NCI-H1694 (cell line): ENCODE measurements around the gene MX2.
"Not testable (repeated sequence)": the region's sequence is repeated elsewhere in the genome, so short reads cannot be mapped to it uniquely, and the experiment has no call there.

Source experiments
- DNase-seq: peaks from one replicate; lab custom pipeline; 2025; lab: John Stamatoyannopoulos, UW

MX2 gene

DNA sequence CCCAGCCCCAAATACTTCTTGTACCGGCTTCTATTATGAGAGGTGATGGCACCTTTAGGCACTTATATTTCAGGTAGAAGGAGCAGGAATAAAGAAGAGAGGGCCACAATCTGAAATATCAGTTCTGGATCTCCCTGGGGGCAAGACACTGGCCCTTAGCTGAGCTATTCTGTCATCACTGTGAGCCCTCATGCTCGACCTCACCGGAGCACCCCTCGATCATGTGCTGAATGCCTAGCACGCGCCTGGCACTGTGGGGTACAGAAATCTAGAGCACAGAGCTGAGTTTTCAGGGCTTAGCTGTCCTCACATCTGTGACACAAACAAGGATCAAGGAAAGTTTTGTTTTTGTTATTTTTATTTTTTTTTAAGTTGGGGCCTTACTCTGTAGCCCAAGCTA is 56.6 kb downstream of the MX2 start:
- no peak for DNase-seq

DNA sequence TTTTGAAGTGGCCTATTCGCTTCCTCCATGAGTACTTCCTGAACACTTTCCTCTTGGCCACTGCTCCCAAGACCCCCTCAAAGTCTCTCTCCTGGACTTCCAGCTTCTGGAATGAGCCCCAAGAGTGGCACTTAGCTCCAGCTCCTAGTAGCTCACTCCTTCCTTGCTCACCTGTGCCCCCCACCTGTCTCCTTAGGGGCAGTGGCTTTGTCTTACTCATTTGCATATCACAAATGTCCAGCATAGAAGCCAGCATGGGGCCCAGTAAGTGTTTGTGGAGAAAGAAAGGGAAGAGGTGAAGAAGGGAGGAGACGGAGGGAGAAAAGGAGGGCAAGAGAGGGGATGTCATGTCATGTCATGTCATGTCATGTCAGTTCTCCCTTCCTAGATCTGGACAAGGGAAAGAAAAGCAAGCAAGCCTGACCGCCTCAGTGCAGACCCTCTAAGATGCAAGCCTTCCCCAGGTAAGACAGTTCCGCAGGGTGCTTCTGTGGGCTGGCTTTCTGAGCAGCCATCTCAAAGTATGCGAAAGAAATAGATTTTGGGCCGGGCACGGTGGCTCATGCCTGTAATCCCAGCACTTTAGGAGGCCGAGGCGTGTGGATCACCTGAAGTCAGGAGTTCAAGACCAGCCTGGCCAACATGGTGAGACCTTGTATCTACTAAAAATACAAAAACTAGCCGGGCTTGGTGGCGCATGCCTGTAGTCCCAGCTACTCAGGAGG is 57.3 kb downstream of the MX2 start:
- DNase-seq, result no peak

GRCh38 chr21:41419921-41420862 is 58.4 kb downstream of the MX2 start:
- DNase-seq, result no peak

- DNase-seq, result not testable (repeated sequence)
These were observed 59.2 kb downstream of the MX2 start for GRCh38 chr21:41420998-41421397.

- no peak for DNase-seq
These were observed 60.9 kb downstream of the MX2 start for GRCh38 chr21:41422546-41423304.

DNA sequence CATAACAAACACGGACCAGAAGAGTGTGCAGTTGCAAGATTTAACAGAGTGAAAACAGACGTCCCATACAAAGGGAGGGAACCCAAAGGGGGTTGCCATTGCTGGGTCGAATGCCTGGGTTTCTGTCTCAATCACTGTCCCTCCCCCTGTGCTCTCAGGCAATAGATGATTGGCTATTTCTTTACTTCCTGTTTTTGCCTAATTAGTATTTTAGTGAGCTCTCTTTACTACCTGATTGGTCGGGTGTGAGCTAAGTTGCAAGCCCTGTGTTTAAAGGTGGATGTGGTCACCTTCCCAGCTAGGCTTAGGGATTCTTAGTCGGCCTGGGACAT is 61.4 kb downstream of the MX2 start:
- DNase-seq, result not testable (repeated sequence)

- no peak for DNase-seq
These were observed 63.7 kb downstream of the MX2 start for GRCh38 chr21:41425588-41425953.

DNA sequence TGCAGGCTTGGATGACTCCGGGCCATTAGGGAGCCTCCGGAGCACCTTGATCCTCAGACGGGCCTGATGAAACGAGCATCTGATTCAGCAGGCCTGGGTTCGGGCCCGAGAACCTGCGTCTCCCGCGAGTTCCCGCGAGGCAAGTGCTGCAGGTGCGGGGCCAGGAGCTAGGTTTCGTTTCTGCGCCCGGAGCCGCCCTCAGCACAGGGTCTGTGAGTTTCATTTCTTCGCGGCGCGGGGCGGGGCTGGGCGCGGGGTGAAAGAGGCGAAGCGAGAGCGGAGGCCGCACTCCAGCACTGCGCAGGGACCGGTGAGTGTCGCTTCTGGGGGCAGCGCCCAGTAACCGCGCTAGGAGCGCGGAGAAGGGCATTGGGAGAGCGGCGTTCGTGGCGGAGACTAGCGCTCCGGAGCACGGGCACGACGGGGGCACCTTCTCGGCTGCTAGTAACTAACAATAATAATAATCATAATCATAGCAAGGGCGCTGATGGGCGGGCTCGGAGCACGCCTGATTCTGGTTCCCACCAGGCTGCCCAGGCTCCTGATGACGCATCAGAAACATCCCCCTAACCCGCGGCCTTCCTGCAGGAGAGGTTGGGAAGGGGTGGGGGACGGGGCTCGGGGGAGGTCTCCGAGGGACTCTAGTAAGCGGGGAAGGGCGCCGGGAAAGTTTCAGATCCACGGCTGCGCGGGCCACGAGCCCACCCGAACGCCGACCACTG is 64.3 kb downstream of the MX2 start, which contains the start of gene MX1:
Gene MX1 (plus strand): TSS at position 286 of the 722 bp plus-strand sequence. CDS start 5,832 bp downstream, outside the sequence.
- DNase-seq, result no peak

GRCh38 chr21:41426676-41427404 is 65.0 kb downstream of the MX2 start:
- no peak for DNase-seq

DNA sequence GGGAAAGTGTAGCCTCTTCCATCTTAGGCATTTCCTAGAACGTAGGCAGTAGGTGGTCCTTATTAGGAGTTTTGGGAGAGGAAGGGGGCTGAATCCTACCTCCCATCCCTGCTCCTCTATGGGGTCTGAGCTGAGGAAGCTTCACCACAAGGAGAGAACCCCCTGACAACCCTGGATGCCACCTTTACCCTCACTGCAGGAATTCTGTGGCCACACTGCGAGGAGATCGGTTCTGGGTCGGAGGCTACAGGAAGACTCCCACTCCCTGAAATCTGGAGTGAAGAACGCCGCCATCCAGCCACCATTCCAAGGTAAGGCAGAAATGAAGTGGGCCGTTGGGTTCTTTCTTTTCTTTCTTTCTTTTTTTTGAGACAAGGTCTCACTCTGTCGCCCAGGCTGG is 65.7 kb downstream of the MX2 start:
- no peak for DNase-seq

GRCh38 chr21:41428311-41428710 is 66.5 kb downstream of the MX2 start:
- no peak for DNase-seq

GRCh38 chr21:41428847-41429246 is 67.0 kb downstream of the MX2 start:
- DNase-seq, result no peak

DNA sequence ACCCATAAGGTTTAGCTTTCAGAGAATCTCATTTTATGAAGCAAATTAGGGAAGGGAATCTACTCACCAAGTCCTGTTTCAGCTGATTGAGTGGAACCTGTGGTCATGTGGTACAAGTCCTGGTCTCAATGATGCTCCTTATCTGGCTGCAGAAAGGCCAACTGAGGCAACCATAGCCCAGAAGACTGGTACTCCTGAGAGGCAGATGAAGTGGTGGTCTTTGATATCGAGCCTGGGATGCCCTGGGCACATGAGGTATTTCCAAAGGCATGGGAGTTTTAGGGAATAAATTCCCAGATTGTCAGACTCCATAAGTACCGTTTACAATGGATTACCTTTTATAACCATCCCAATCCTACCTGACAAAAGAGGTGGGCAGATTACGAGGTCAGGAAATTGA is 67.5 kb downstream of the MX2 start:
- no peak for DNase-seq

GRCh38 chr21:41429925-41430491 is 68.2 kb downstream of the MX2 start:
- DNase-seq, result no peak

DNA sequence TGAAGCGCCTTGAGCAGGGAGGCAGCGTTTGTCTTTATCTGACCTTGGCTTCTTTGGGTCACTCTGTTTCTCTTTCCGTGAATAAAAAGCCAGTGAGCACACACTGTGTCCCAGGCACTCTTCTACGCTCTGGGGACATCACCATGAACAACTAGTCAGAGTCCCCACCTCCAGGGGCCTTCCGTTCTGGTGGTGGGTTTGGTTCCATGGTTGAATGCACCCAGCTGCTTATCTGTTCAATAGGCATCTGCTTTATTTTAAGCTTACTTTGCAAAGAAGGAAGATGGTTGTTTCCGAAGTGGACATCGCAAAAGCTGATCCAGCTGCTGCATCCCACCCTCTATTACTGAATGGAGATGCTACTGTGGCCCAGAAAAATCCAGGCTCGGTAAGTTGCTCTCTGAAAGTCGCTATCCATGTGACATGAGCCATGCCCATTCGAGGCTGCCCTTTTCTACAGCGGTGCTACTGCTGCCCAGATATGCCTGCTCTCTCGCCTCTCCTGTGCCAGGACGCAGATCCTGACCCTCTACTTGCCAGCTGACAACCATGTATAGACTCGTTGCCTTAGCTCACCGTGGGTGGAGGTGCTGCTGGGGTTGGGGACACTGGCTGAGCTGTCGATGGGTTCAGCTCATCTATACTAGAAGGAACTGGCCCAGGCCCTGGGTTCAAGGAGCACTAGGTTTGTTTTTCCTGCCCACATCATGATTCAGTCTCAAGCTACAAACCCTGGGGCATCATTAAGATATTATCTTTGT is 70.1 kb downstream of the MX2 start:
- DNase-seq, result no peak

GRCh38 chr21:41432562-41433460 is 71.0 kb downstream of the MX2 start:
- no peak for DNase-seq

DNA sequence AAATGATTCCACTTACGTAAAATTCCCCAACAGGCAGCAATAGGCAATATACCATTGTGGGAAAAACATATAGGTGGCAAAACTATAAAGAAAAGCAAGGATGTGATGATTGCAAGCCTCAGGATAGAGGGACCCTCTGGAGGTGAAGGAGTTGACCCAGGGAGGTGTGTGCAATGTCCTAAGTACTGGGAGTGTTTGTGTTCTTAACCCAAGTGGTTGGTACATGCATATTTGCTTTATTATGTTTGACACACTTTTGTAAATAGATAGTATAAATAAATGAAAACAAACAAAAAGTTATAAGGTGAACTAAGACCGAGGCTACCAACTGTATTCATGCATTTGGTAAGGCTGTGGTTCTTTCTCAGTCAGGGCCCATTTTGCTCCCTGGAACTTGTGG is 71.7 kb downstream of the MX2 start:
- no peak for DNase-seq

GRCh38 chr21:41435706-41436105 is 73.9 kb downstream of the MX2 start:
- no peak for DNase-seq

DNA sequence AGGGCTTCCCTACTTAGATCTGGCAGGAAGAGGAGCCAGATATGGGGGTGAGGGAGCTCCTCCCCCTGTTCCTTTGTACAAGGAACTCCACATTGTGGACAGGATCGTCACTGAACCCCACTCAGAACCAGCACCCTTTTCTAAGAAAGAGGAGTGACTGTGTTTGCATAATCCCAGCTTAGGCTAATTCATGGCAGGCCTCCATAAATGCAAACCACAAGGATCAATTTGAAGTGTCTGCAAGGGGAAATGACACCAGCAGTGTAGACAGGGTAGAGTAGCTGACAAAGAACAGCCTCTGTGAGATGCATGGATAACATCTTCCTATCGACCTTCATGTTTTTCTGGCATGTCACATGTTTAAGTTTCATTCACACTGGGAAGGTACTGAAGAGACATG is 75.9 kb downstream of the MX2 start:
- DNase-seq, result no peak
